ENCODE measurements around the gene IRS1. TPM values are rescaled to one million over a fixed set of nuclear protein-coding genes. Genes with fewer than 3 reads are reported as not detected.

IRS1 gene
- total RNA-seq, 1 donor from 2014 or later: 3.2 TPM

- Mint-ChIP-seq H3K9me3 (no peaks in the 10 kb centered on the region), H3K4me3 (no peak overlapping the region), H3K36me3 (ENCODE audit: low read depth) (no peaks in the 10 kb centered on the region), H3K27ac (no peak overlapping the region), H3K4me1 (no peaks in the 10 kb centered on the region), H3K27me3 (peaks cover 12% of the 10 kb centered on the region)
- no peak for ATAC-seq (ENCODE audit: low read depth)
- TF ChIP-seq CTCF (IDR thresholded peaks at IDR 0.05): no peak
- intact Hi-C loops (cut with micrococcal nuclease): no loop called here
- DNase-seq: no peak
- ChIA-PET CTCF (no interaction called here), POLR2A (no interaction called here)
Observed at GRCh38 chr2:226684563-226684959, 115.1 kb downstream of the IRS1 start.

- ATAC-seq (ENCODE audit: low read depth) (no peak), DNase-seq (no peak)
- Mint-ChIP-seq H3K4me3 (no peak overlapping the region), H3K27ac (no peak overlapping the region), H3K36me3 (ENCODE audit: low read depth) (no peaks in the 10 kb centered on the region), H3K4me1 (no peaks in the 10 kb centered on the region), H3K9me3 (no peaks in the 10 kb centered on the region), H3K27me3 (peaks cover 12% of the 10 kb centered on the region)
- ChIA-PET CTCF (no interaction called here), POLR2A (no interaction called here)
- intact Hi-C loops (cut with micrococcal nuclease): no loop called here
- no peak for TF ChIP-seq CTCF (IDR thresholded peaks at IDR 0.05)
Observed at GRCh38 chr2:226683944-226684562, 115.6 kb downstream of the IRS1 start.

- intact Hi-C loops (cut with micrococcal nuclease): no loop called here
- ATAC-seq (ENCODE audit: low read depth): no peak
- POLR2A ChIA-PET: no interaction called here
- Mint-ChIP-seq H3K27me3 (peaks cover 4% of the 10 kb centered on the region), H3K27ac (no peak overlapping the region), H3K9me3 (no peaks in the 10 kb centered on the region), H3K4me3 (no peak overlapping the region), H3K4me1 (no peaks in the 10 kb centered on the region), H3K36me3 (ENCODE audit: low read depth) (no peaks in the 10 kb centered on the region)
- CTCF ChIA-PET: no interaction called here
- DNase-seq: no peak
- no peak for TF ChIP-seq CTCF (IDR thresholded peaks at IDR 0.05)
Observed at GRCh38 chr2:226683196-226683595, 116.4 kb downstream of the IRS1 start.

Other genes with a start within 250 kb of the IRS1 start
- 71.1 and 90.2 TPM in 2 replicates for gene RHBDD1, start 36.2 kb upstream of the IRS1 start, total RNA-seq